Chondrocyte (in vitro differentiated cells): Measurements from ENCODE around the gene PIBF1. TPM values are rescaled to one million over a fixed set of nuclear protein-coding genes. Genes with fewer than 3 reads are reported as not detected.

Experiments used
- DNase-seq: peaks from one replicate; pipeline ENCODE4 v3.0.0; 2021; ENCODE audit warnings: mixed read lengths, low spot score
- H3K27ac Mint-ChIP-seq: one replicate; pipeline ENCODE4 v1.8.0; 2021; ENCODE audit warnings: mild to moderate bottlenecking, moderate library complexity, mixed read lengths; ENCODE audit not compliant: unreplicated experiment
- H3K27me3 Mint-ChIP-seq: 2 replicates; pipeline ENCODE4 v1.8.0; 2021; ENCODE audit warnings: low read depth, mixed read lengths
- H3K36me3 Mint-ChIP-seq: 2 replicates; pipeline ENCODE4 v1.8.0; 2021; ENCODE audit warnings: low read depth, mixed read lengths
- H3K4me1 Mint-ChIP-seq: 2 replicates; pipeline ENCODE4 v1.8.0; 2021; ENCODE audit warnings: low read depth, mild to moderate bottlenecking, mixed read lengths
- H3K4me3 Mint-ChIP-seq: one replicate; pipeline ENCODE4 v1.8.0; 2021; ENCODE audit warnings: mild to moderate bottlenecking, moderate library complexity, mixed read lengths; ENCODE audit not compliant: unreplicated experiment
- H3K9me3 Mint-ChIP-seq: 2 replicates; pipeline ENCODE4 v1.8.0; 2021; ENCODE audit warnings: low read depth, mixed read lengths
- CTCF ChIP-seq: fragments of 200-600 bp; sonication (generic); IDR thresholded peaks from 2 replicates; pipeline ENCODE4 v1.5.0; 2021; ENCODE audit warnings: antibody characterized with exemption, mild to moderate bottlenecking, moderate library complexity
- total RNA-seq: library from RNA; stranded (reverse); gene quantifications from 3 replicates; pipeline ENCODE4 v1.2.1, GENCODE V29; 2021

Gene PIBF1
- total RNA-seq, 1 donor from 2014 or later = 18.2 TPM

- TF ChIP-seq CTCF = no peak
- DNase-seq = no peak
- Mint-ChIP-seq H3K4me3 (no peak overlapping the region), H3K4me1 (peaks cover 10% of the 10 kb centered on the region), H3K36me3 (peaks cover 3% of the 10 kb centered on the region), H3K9me3 (no peaks in the 10 kb centered on the region), H3K27me3 (no peaks in the 10 kb centered on the region), H3K27ac (peak overlapping the region; percentile 47)
Measured at GRCh38 chr13:72864142-72865011, 82.4 kb downstream of the PIBF1 start.

DNA sequence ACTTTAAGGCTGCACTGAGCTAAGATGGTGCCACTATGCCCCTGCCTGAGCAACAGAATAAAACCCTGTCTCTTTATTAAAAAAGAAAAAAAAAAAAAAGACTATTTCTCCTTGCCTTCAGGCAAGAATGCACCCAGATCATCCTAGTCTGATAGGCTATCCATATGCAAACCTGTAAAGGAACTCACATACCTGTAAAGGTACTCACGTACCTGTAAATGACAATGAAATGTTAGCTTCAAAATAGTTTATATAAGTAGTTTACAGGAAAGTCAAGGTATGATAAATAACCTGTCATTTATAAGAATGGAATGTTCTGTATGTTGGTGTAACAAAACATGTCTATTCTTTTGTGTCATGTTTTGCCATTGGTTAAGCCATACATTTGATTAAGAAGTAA lies 86.3 kb downstream of the PIBF1 start:
- Mint-ChIP-seq H3K27me3 (no peaks in the 10 kb centered on the region), H3K27ac (no peak overlapping the region), H3K4me3 (no peak overlapping the region), H3K4me1 (peaks cover 10% of the 10 kb centered on the region), H3K9me3 (no peaks in the 10 kb centered on the region), H3K36me3 (peaks cover 4% of the 10 kb centered on the region)
- TF ChIP-seq CTCF = no peak
- DNase-seq = no peak

DNA sequence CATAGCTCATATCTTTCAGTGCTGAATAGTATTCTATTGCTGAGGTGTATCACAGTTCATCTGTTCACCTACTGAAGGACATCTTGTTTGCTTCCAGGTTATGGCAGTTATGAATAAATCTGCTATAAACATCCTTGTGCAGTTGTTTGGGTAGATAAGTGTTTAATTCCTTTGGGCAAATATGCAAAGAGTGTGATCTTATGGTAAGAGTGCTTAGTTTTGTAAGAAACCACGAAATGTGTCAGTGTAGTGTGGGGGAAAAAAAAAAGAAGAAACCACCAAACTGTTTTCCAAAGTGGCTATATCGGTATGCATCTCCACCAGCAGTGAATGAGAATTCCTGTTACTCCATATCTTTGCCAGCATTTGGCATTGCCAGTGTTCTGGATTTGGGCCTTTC lies 93.3 kb downstream of the PIBF1 start:
- peaks cover 13% of the 10 kb centered on the region for H3K9me3 Mint-ChIP-seq
- no peak for TF ChIP-seq CTCF
- no peak for DNase-seq
- no peaks in the 10 kb centered on the region for H3K4me1 Mint-ChIP-seq
- no peak overlapping the region for H3K27ac Mint-ChIP-seq
- H3K27me3 Mint-ChIP-seq = no peaks in the 10 kb centered on the region
- H3K4me3 Mint-ChIP-seq = no peak overlapping the region
- H3K36me3 Mint-ChIP-seq = peaks cover 14% of the 10 kb centered on the region

DNA sequence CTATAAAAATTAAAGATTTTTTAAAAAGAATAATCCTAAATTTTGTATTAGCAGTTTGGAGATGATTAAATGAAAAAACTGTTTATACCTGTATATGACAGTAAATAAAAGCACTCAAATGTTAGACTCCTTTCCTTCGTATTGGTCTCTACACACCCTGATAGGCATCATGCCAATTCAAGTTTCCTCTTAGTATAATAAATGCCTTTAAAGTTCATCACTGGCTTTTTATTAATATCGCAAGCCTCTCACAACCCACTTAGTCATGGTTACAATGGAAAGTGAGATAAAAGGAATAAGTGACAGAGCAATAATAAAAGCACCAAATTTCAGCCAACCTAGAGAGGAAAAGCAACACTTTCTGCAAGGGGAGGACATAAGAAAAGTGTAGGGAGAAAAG lies 102.2 kb downstream of the PIBF1 start:
- H3K9me3 Mint-ChIP-seq = peaks cover 13% of the 10 kb centered on the region
- TF ChIP-seq CTCF = no peak
- no peak overlapping the region for H3K27ac Mint-ChIP-seq
- peaks cover 27% of the 10 kb centered on the region for H3K4me1 Mint-ChIP-seq
- H3K36me3 Mint-ChIP-seq = peaks cover 9% of the 10 kb centered on the region
- no peak for DNase-seq
- H3K4me3 Mint-ChIP-seq = no peak overlapping the region
- H3K27me3 Mint-ChIP-seq = no peaks in the 10 kb centered on the region

DNA sequence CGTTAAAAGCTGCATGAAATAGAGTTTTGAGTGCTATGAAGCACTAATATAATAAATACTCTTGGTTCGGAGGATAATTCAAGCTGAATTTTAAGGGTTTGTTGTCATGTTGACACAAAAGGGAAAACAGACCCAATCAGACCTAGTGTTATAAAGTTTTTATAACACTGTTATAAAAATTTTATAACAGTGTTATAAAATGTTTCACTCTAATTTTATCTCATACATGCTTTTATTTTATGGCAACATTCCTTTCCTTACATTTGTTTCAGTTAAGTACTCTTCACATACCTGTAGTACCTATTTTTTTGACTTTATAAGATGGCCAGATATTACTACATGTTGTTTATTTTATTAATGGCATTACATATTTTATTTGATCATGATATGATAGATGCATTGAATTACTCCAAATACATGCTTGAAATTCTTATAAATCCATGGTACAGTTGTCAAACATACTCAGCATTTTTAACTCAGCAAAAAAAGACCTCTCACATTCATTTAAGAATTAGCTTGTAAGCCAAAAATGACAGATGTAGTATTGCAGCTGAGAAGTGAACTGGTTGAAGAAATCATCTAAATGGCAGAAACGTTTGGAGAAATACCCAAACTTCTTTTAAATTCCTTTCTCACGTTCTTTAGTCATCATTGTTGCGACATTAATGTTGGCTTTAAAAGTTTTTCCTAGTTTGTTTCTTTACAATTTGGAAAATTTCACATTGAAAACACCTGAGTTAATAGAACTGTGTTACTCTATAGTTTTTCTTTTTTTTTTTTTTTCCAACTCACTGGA lies 104.5 kb downstream of the PIBF1 start:
- no peak for DNase-seq

More for the DNA sequence above, 104.5 kb downstream of the PIBF1 start:
- Mint-ChIP-seq H3K4me3 (no peak overlapping the region), H3K4me1 (peaks cover 36% of the 10 kb centered on the region), H3K9me3 (peaks cover 13% of the 10 kb centered on the region), H3K27me3 (no peaks in the 10 kb centered on the region), H3K27ac (peak overlapping the region; percentile 66), H3K36me3 (peaks cover 9% of the 10 kb centered on the region)
- TF ChIP-seq CTCF = no peak
